Glutamatergic neuron (in vitro differentiated cells): Measurements from ENCODE around the gene NRG3. TPM values are rescaled to one million over a fixed set of nuclear protein-coding genes. Genes with fewer than 3 reads are reported as not detected.

ENCODE experiments used
- DNase-seq: peaks from one replicate; pipeline ENCODE4 v3.0.0; 2022
- H3K27ac Mint-ChIP-seq: one replicate; pipeline ENCODE4 v1.8.0; 2020; ENCODE audit warnings: mild to moderate bottlenecking, mixed read lengths, inconsistent platforms; ENCODE audit not compliant: unreplicated experiment
- H3K27me3 Mint-ChIP-seq: one replicate; pipeline ENCODE4 v1.8.0; 2020; ENCODE audit warnings: mild to moderate bottlenecking, moderate library complexity, mixed read lengths, inconsistent platforms; ENCODE audit not compliant: unreplicated experiment
- H3K36me3 Mint-ChIP-seq: one replicate; pipeline ENCODE4 v1.8.0; 2020; ENCODE audit warnings: mild to moderate bottlenecking, mixed read lengths, inconsistent platforms; ENCODE audit not compliant: unreplicated experiment
- H3K4me1 Mint-ChIP-seq: one replicate; pipeline ENCODE4 v1.8.0; 2020; ENCODE audit warnings: mild to moderate bottlenecking, low read depth, mixed read lengths, inconsistent platforms; ENCODE audit not compliant: unreplicated experiment
- H3K4me3 Mint-ChIP-seq: one replicate; pipeline ENCODE4 v1.8.0; 2020; ENCODE audit warnings: mild to moderate bottlenecking, mixed read lengths, inconsistent platforms; ENCODE audit not compliant: unreplicated experiment
- H3K9me3 Mint-ChIP-seq: one replicate; pipeline ENCODE4 v1.8.0; 2020; ENCODE audit warnings: mild to moderate bottlenecking, moderate library complexity, mixed read lengths, inconsistent platforms; ENCODE audit not compliant: unreplicated experiment
- CTCF ChIP-seq: fragments of 200-600 bp; sonication (generic); IDR thresholded peaks from one replicate; pipeline ENCODE4 v1.5.0; 2021; ENCODE audit not compliant: partially characterized antibody, unreplicated experiment
- total RNA-seq: library from RNA; stranded (reverse); fragmentation: NEBNext Ultra II Directional; extraction: Animal tissue kit (Norgen Biotek cat#: 25700); gene quantifications from one replicate; pipeline ENCODE4 v1.2.1, GENCODE V29; 2021; ENCODE audit not compliant: unreplicated experiment

The NRG3 gene
- total RNA-seq, 1 donor from 2014 or later: 3.2 TPM

GRCh38 chr10:82162549-82163195 lies 287.7 kb downstream of the NRG3 start:
- TF ChIP-seq CTCF: no peak
- no peaks in the 10 kb centered on the region for H3K27me3 Mint-ChIP-seq
- H3K9me3 Mint-ChIP-seq: no peaks in the 10 kb centered on the region
- no peaks in the 10 kb centered on the region for H3K4me1 Mint-ChIP-seq
- H3K27ac Mint-ChIP-seq: no peak overlapping the region
- no peaks in the 10 kb centered on the region for H3K36me3 Mint-ChIP-seq
- DNase-seq: no peak
- no peak overlapping the region for H3K4me3 Mint-ChIP-seq

- H3K36me3 Mint-ChIP-seq: no peaks in the 10 kb centered on the region
- H3K4me1 Mint-ChIP-seq: no peaks in the 10 kb centered on the region
- H3K4me3 Mint-ChIP-seq: no peak overlapping the region
- H3K9me3 Mint-ChIP-seq: no peaks in the 10 kb centered on the region
- TF ChIP-seq CTCF: no peak
- H3K27ac Mint-ChIP-seq: no peak overlapping the region
- no peaks in the 10 kb centered on the region for H3K27me3 Mint-ChIP-seq
- no peak for DNase-seq
Observed at GRCh38 chr10:82171899-82172298, 296.9 kb downstream of the NRG3 start.

- H3K4me1 Mint-ChIP-seq: no peaks in the 10 kb centered on the region
Observed at GRCh38 chr10:82176587-82176986, 301.6 kb downstream of the NRG3 start.

GRCh38 chr10:82190432-82191260 lies 315.7 kb downstream of the NRG3 start:
- no peak overlapping the region for H3K27ac Mint-ChIP-seq
- no peaks in the 10 kb centered on the region for H3K4me1 Mint-ChIP-seq
- H3K36me3 Mint-ChIP-seq: peaks cover 4% of the 10 kb centered on the region
- DNase-seq: no peak
- TF ChIP-seq CTCF: no peak
- H3K27me3 Mint-ChIP-seq: no peaks in the 10 kb centered on the region
- no peaks in the 10 kb centered on the region for H3K9me3 Mint-ChIP-seq
- no peak overlapping the region for H3K4me3 Mint-ChIP-seq

More at GRCh38 chr10:82176587-82176986, 301.6 kb downstream of the NRG3 start:
- H3K27me3 Mint-ChIP-seq: no peaks in the 10 kb centered on the region
- no peaks in the 10 kb centered on the region for H3K9me3 Mint-ChIP-seq
- no peak overlapping the region for H3K4me3 Mint-ChIP-seq
- DNase-seq: no peak
- H3K27ac Mint-ChIP-seq: no peak overlapping the region
- no peaks in the 10 kb centered on the region for H3K36me3 Mint-ChIP-seq
- no peak for TF ChIP-seq CTCF

- no peak for DNase-seq
- no peaks in the 10 kb centered on the region for H3K27me3 Mint-ChIP-seq
- no peak for TF ChIP-seq CTCF
- H3K4me1 Mint-ChIP-seq: no peaks in the 10 kb centered on the region
- H3K9me3 Mint-ChIP-seq: no peaks in the 10 kb centered on the region
- H3K36me3 Mint-ChIP-seq: peaks cover 4% of the 10 kb centered on the region
- H3K27ac Mint-ChIP-seq: no peak overlapping the region
- H3K4me3 Mint-ChIP-seq: no peak overlapping the region
Observed at GRCh38 chr10:82191653-82192052, 316.7 kb downstream of the NRG3 start.
